Endothelial cell of umbilical vein (primary cell): ENCODE measurements around the gene FAM227B. TPM values are rescaled to one million over a fixed set of nuclear protein-coding genes. Genes with fewer than 3 reads are reported as not detected.

ENCODE experiments used
- BruUV-seq: library from RNA; stranded (reverse); fragments of 400-500 nt; replicated peaks from 2 replicates; lab custom pipeline; 2021; lab: Mats Ljungman, UMichigan
- CTCF ChIA-PET: fragments of 300-600, 350-600 bp; sonication (Branson Sonifier 250); formaldehyde crosslinking; loops from one replicate; lab custom pipeline; 2021; ENCODE audit warnings: antibody characterized with exemption, inconsistent platforms; lab: Charles Lee
- POLR2A ChIA-PET: fragments of 300-600, 350-600 bp; sonication (Branson Sonifier 250); formaldehyde crosslinking; loops from one replicate; lab custom pipeline; 2021; ENCODE audit warnings: antibody characterized with exemption, inconsistent platforms; lab: Charles Lee
- DNase-seq: peaks from one replicate; pipeline ENCODE4 v3.0.0-alpha.2; 2011; ENCODE audit warnings: low read depth, low spot score
- FAIRE-seq: peaks from 2 replicates; lab custom pipeline; 2011; peaks lifted over from hg19 to GRCh38; lab: Jason Lieb, UNC
- H2AFZ ChIP-seq: 2 replicates; pipeline ENCODE4 v1.6.0; 2012; ENCODE audit warnings: low read depth, low read length, control low read depth, inconsistent platforms
- H3K27ac ChIP-seq: 2 replicates; pipeline ENCODE4 v1.5.1; 2011; ENCODE audit warnings: low read depth, mild to moderate bottlenecking, control low read depth, low read length, moderate library complexity; ENCODE audit not compliant: insufficient read depth
- H3K27me3 ChIP-seq, 2 experiments: 2 replicates each; pipeline versions ENCODE4 v1.6.0 to v1.6.1; 2011; ENCODE audit warnings: low read length in 2 of 2, mixed read lengths in 1 of 2; ENCODE audit not compliant: control insufficient read depth in 2 of 2, insufficient read depth in 2 of 2
- H3K36me3 ChIP-seq, 2 experiments: 2 replicates in 1 of 2; 3 replicates in 1 of 2; pipeline ENCODE4 v1.5.1; 2011; ENCODE audit warnings: low read length in 2 of 2, mild to moderate bottlenecking in 1 of 2, moderate library complexity in 1 of 2; ENCODE audit not compliant: control insufficient read depth in 2 of 2, insufficient read depth in 2 of 2; ENCODE audit errors: extremely low read depth in 1 of 2
- H3K4me1 ChIP-seq: 3 replicates; pipeline ENCODE4 v1.5.1; 2011; ENCODE audit warnings: mild to moderate bottlenecking, low read length; ENCODE audit not compliant: control insufficient read depth, insufficient read depth; ENCODE audit errors: extremely low read depth
- H3K4me2 ChIP-seq: 2 replicates; pipeline ENCODE4 v1.6.1; 2011; ENCODE audit warnings: low read length, control low read depth, mixed read lengths; ENCODE audit not compliant: insufficient read depth
- H3K4me3 ChIP-seq, 3 experiments: fragments of 200-600 bp in 1 of 3; sonication (generic), shearing (Covaris generic) in 1 of 3; replicated peaks in 1 of 3; 2 replicates each; pipeline ENCODE4 v1.5.1; 2011 to 2016; ENCODE audit warnings: control low read depth in 3 of 3, low read length in 3 of 3, mild to moderate bottlenecking in 2 of 3, inconsistent platforms in 1 of 3, low read depth in 1 of 3, moderate library complexity in 1 of 3; ENCODE audit not compliant: insufficient read depth in 1 of 3
- H3K79me2 ChIP-seq: 2 replicates; pipeline ENCODE4 v1.6.0; 2012; ENCODE audit warnings: low read length, inconsistent platforms; ENCODE audit not compliant: control insufficient read depth, insufficient read depth
- H3K9ac ChIP-seq: replicated peaks from 2 replicates; pipeline ENCODE3; 2011; ENCODE audit warnings: low read length, control low read depth; ENCODE audit not compliant: insufficient read depth; ENCODE audit errors: extremely low read depth
- H3K9me1 ChIP-seq: replicated peaks from 3 replicates; pipeline ENCODE4 v1.6.0; 2011; ENCODE audit warnings: mild to moderate bottlenecking, low read length; ENCODE audit not compliant: control insufficient read depth, insufficient read depth; ENCODE audit errors: extremely low read depth
- H3K9me3 ChIP-seq: replicated peaks from 2 replicates; pipeline ENCODE4 v1.5.1; 2012; ENCODE audit warnings: low read length, inconsistent platforms; ENCODE audit not compliant: control insufficient read depth, insufficient read depth
- H4K20me1 ChIP-seq: replicated peaks from 2 replicates; pipeline ENCODE3; 2011; ENCODE audit warnings: mild to moderate bottlenecking, low read length; ENCODE audit not compliant: control insufficient read depth, insufficient read depth; ENCODE audit errors: extremely low read depth
- GATA2 ChIP-seq: IDR thresholded peaks from 2 replicates; pipeline ENCODE4 v1.7.0; 2011; ENCODE audit warnings: low read depth, mild to moderate bottlenecking, moderate library complexity, mixed read lengths, low read length; ENCODE audit not compliant: insufficient read length, insufficient read depth
- JUN ChIP-seq: IDR thresholded peaks from 2 replicates; pipeline ENCODE4 v1.6.1; 2011; ENCODE audit warnings: borderline replicate concordance, low read depth; ENCODE audit not compliant: insufficient read length, insufficient read depth
- MYC ChIP-seq: IDR thresholded peaks from one replicate; pipeline ENCODE4 v1.6.1; 2011; ENCODE audit warnings: mild to moderate bottlenecking, low read depth, low read length
- POLR2AphosphoS5 ChIP-seq: IDR thresholded peaks from 2 replicates; pipeline ENCODE4 v1.6.1; 2012; ENCODE audit warnings: low read depth, mild to moderate bottlenecking, control low read depth, low read length, moderate library complexity; ENCODE audit not compliant: insufficient read depth
- dilution Hi-C: fragments of 300-500 bp; cut with MboI; formaldehyde crosslinking; loops from one replicate; pipeline ENCODE4 v1.15.0; 2019; ENCODE audit warnings: low sequenced_read_pairs; ENCODE audit not compliant: extremely low pct_ligation_motif_present
- intact Hi-C: fragments of 100-400 bp; cut with micrococcal nuclease; formaldehyde crosslinking; loops from one replicate; pipeline ENCODE4 v1.10.0; 2022
- polyA plus RNA-seq, 4 experiments: library from polyadenylated mRNA; depleted of rRNA in 3 of 4; stranded (reverse) in 3 of 4; unstranded in 1 of 4; fragments of >200 nt; gene quantifications; 2 replicates each; pipeline versions ENCODE4 v1.2.1 to v1.2.3, GENCODE V29; 2011 to 2012; ENCODE audit warnings: missing spikeins in 1 of 4
- total RNA-seq: library from RNA; stranded (reverse); gene quantifications from 2 replicates; pipeline ENCODE4 v1.2.3, GENCODE V29; 2021
- TF ChIP-seq, protein P1 (sequence below), 2 donors: IDR thresholded peaks; 1 replicate in 1 of 2; 2 replicates in 1 of 2; pipeline ENCODE4 v1.5.1; 2011; ENCODE audit warnings: low read length in 2 of 2, mild to moderate bottlenecking in 2 of 2, moderate library complexity in 2 of 2, control low read depth in 1 of 2, inconsistent platforms in 1 of 2, low read depth in 1 of 2; ENCODE audit not compliant: insufficient read depth in 1 of 2; ENCODE audit errors: extremely low read depth in 1 of 2
- TF ChIP-seq, protein P2 (sequence below): IDR thresholded peaks from 2 replicates; pipeline ENCODE4 v1.6.1; 2011; ENCODE audit not compliant: insufficient read depth, insufficient read length

FAM227B gene
- total and polyA plus RNA-seq, 2 donors (not counting 3 experiments of a cell fraction or from before 2014, with no cell fraction given): 1.5 to 1.8 TPM

DNA sequence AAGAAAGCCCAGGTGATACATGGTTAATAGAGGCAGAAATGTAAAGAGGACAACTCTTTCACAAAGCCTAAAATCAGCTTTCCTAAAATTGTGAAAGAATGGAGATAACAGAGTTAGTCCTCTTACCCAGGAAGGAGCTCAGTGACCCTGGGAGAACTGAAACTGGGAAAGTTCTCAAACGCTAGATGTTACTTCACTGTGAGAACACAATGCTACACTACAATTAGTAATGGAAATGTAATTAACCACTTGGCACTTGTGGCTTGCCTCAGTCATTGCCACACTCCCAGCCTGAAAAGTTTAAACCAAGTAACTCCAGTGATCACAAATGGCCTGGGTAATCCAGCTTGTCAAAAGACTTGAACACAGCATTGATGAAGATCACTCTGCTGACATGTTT, 300.3 kb downstream of the FAM227B start:
- TF ChIP-seq MYC: no peak
- TF ChIP-seq GATA2: no peak
- TF ChIP-seq POLR2AphosphoS5: no peak
- TF ChIP-seq, protein P1, sequence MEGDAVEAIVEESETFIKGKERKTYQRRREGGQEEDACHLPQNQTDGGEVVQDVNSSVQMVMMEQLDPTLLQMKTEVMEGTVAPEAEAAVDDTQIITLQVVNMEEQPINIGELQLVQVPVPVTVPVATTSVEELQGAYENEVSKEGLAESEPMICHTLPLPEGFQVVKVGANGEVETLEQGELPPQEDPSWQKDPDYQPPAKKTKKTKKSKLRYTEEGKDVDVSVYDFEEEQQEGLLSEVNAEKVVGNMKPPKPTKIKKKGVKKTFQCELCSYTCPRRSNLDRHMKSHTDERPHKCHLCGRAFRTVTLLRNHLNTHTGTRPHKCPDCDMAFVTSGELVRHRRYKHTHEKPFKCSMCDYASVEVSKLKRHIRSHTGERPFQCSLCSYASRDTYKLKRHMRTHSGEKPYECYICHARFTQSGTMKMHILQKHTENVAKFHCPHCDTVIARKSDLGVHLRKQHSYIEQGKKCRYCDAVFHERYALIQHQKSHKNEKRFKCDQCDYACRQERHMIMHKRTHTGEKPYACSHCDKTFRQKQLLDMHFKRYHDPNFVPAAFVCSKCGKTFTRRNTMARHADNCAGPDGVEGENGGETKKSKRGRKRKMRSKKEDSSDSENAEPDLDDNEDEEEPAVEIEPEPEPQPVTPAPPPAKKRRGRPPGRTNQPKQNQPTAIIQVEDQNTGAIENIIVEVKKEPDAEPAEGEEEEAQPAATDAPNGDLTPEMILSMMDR (IDR thresholded peaks at IDR 0.05; ENCODE audit: extremely low read depth in 1 of 2, insufficient read depth in 1 of 2, low read depth in 1 of 2, low read length in 2 of 2): no peak
- TF ChIP-seq JUN: no peak
- TF ChIP-seq, protein P2, sequence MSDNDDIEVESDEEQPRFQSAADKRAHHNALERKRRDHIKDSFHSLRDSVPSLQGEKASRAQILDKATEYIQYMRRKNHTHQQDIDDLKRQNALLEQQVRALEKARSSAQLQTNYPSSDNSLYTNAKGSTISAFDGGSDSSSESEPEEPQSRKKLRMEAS: no peak

More for the DNA sequence above, 300.3 kb downstream of the FAM227B start:
- intact Hi-C loops (no loop called here), dilution Hi-C loops (no loop called here)
- H3K9me3 ChIP-seq: no peaks in the 10 kb centered on the region
- no peak overlapping the region for H3K27ac ChIP-seq
- no peak overlapping the region for H3K4me3 ChIP-seq
- H3K27me3 ChIP-seq: no peaks in the 10 kb centered on the region
- CTCF ChIA-PET: interaction anchor here (0.8 to 1.0 kb wide), 4 partner anchors 13 to 825 kb away, joined by 3 to 4 read pairs (median 4); partner anchors contain the start of gene FGF7
- DNase-seq: no peak
- H3K9me1 ChIP-seq: peaks cover 3% of the 10 kb centered on the region
- BruUV-seq: no TSS peak
- no peak overlapping the region for H3K4me2 ChIP-seq
- POLR2A ChIA-PET: no interaction called here
- H3K9ac ChIP-seq: no peak overlapping the region
- H3K36me3 ChIP-seq: no peaks in the 10 kb centered on the region
- no peaks in the 10 kb centered on the region for H3K79me2 ChIP-seq
- FAIRE-seq: no peak
- no peak overlapping the region for H2AFZ ChIP-seq
- no peaks in the 10 kb centered on the region for H3K4me1 ChIP-seq
- no peaks in the 10 kb centered on the region for H4K20me1 ChIP-seq
